SU-DHL-6 (cell line): ENCODE data around the gene CUL1.

Source experiments
- H2AFZ ChIP-seq: fragments of 200-600 bp; sonication (generic); 2 replicates; pipeline ENCODE4 v1.6.1; 2014; ENCODE audit warnings: low read depth, mild to moderate bottlenecking, moderate library complexity, mixed read lengths, antibody characterized with exemption, low read length; ENCODE audit not compliant: severe bottlenecking
- H3F3A ChIP-seq: fragments of 200-600 bp; shearing (Covaris generic); 2 replicates; pipeline ENCODE4 v1.6.0; 2016; ENCODE audit warnings: antibody characterized with exemption, mild to moderate bottlenecking; ENCODE audit not compliant: insufficient read depth
- H3K27ac ChIP-seq: fragments of 200-600 bp; sonication (generic); 2 replicates; pipeline ENCODE4 v1.5.1; 2016; ENCODE audit warnings: low read depth, mild to moderate bottlenecking, low read length, moderate library complexity, mixed read lengths
- H3K27me3 ChIP-seq: fragments of 200-600 bp; sonication (generic), shearing (Covaris generic); 2 replicates; pipeline ENCODE4 v1.6.0; 2014; ENCODE audit warnings: mild to moderate bottlenecking, low read length
- H3K36me3 ChIP-seq: fragments of 200-600 bp; sonication (generic); 2 replicates; pipeline ENCODE4 v1.6.1; 2014; ENCODE audit warnings: mild to moderate bottlenecking, low read length, mixed read lengths
- H3K4me2 ChIP-seq: fragments of 300-600, 200-600 bp; shearing (Covaris generic), sonication (generic); 2 replicates; pipeline ENCODE4 v1.6.0; 2014; ENCODE audit warnings: low read length, low read depth, mild to moderate bottlenecking; ENCODE audit not compliant: poor library complexity, severe bottlenecking
- H3K4me3 ChIP-seq: fragments of 200-600 bp; sonication (generic); 2 replicates; pipeline ENCODE4 v1.5.1; 2014; ENCODE audit warnings: antibody characterized with exemption, low read length, mild to moderate bottlenecking, mixed read lengths; ENCODE audit not compliant: insufficient read depth, poor library complexity, severe bottlenecking
- H3K79me2 ChIP-seq: fragments of 200-600 bp; sonication (generic); 2 replicates; pipeline ENCODE4 v1.6.1; 2014; ENCODE audit warnings: mild to moderate bottlenecking, low read length, moderate library complexity; ENCODE audit not compliant: insufficient read depth
- H3K9ac ChIP-seq: fragments of 200-600 bp; sonication (generic); 2 replicates; pipeline ENCODE4 v1.7.0; 2014; ENCODE audit warnings: mild to moderate bottlenecking, low read length
- H3K9me2 ChIP-seq: fragments of 200-600 bp; sonication (generic); replicated peaks from 2 replicates; pipeline ENCODE4 v1.6.1; 2014; ENCODE audit warnings: low read length; ENCODE audit not compliant: insufficient read depth
- H3K9me3 ChIP-seq: fragments of 200-600 bp; sonication (generic); 2 replicates; pipeline ENCODE4 v1.6.1; 2014; ENCODE audit warnings: low read length, mixed read lengths; ENCODE audit not compliant: insufficient read depth
- H4K20me1 ChIP-seq: fragments of 200-600 bp; sonication (generic); 2 replicates; pipeline ENCODE4 v1.6.1; 2014; ENCODE audit warnings: low read depth, mild to moderate bottlenecking, antibody characterized with exemption, low read length, moderate library complexity, mixed read lengths
- EZH2phosphoT487 ChIP-seq: fragments of 200-600 bp; sonication (generic), shearing (Covaris generic); conservative IDR thresholded peaks from 2 replicates; pipeline ENCODE4 v1.6.1; 2018; ENCODE audit warnings: mild to moderate bottlenecking, antibody characterized with exemption, low read length, moderate library complexity, mixed read lengths
- TF ChIP-seq, protein P1 (sequence below): fragments of 200-600 bp; sonication (generic); IDR thresholded peaks from one replicate; pipeline ENCODE4 v1.5.1; 2017; ENCODE audit warnings: antibody characterized with exemption, mild to moderate bottlenecking, low read length, moderate library complexity; ENCODE audit not compliant: insufficient read depth, poor library complexity, severe bottlenecking

The CUL1 gene

DNA sequence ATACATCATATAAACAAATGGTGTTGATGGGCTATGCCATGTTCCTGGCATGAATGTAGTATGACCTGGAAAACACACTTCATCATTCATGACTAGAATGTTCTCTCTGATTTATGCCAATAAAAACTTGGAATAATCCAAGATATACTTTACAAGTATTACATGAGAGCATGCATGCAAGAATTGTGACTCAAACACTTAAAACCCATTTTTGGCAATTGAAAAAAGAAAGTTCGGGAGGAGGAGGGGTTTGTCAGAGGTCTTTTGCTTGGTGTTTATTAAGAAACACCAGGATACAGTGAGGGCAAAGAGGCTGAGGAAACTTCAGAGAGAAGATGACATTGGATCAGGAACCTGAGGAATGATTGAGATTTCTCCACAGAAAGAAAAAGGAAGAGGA lies 10.2 kb upstream of the CUL1 start:
- H3F3A ChIP-seq, result no peaks in the 10 kb centered on the region
- H3K36me3 ChIP-seq, result no peaks in the 10 kb centered on the region
- H3K79me2 ChIP-seq, result no peaks in the 10 kb centered on the region
- no peak overlapping the region for H3K27ac ChIP-seq
- H3K4me3 ChIP-seq, result no peak overlapping the region
- H3K4me2 ChIP-seq, result no peak overlapping the region
- TF ChIP-seq, protein P1, sequence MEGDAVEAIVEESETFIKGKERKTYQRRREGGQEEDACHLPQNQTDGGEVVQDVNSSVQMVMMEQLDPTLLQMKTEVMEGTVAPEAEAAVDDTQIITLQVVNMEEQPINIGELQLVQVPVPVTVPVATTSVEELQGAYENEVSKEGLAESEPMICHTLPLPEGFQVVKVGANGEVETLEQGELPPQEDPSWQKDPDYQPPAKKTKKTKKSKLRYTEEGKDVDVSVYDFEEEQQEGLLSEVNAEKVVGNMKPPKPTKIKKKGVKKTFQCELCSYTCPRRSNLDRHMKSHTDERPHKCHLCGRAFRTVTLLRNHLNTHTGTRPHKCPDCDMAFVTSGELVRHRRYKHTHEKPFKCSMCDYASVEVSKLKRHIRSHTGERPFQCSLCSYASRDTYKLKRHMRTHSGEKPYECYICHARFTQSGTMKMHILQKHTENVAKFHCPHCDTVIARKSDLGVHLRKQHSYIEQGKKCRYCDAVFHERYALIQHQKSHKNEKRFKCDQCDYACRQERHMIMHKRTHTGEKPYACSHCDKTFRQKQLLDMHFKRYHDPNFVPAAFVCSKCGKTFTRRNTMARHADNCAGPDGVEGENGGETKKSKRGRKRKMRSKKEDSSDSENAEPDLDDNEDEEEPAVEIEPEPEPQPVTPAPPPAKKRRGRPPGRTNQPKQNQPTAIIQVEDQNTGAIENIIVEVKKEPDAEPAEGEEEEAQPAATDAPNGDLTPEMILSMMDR, result no peak
- TF ChIP-seq EZH2phosphoT487, result no peak
- H3K9me2 ChIP-seq, result no peaks in the 10 kb centered on the region
- H2AFZ ChIP-seq, result no peak overlapping the region
- H4K20me1 ChIP-seq, result no peaks in the 10 kb centered on the region
- no peak overlapping the region for H3K9ac ChIP-seq
- no peaks in the 10 kb centered on the region for H3K9me3 ChIP-seq
- no peaks in the 10 kb centered on the region for H3K27me3 ChIP-seq

DNA sequence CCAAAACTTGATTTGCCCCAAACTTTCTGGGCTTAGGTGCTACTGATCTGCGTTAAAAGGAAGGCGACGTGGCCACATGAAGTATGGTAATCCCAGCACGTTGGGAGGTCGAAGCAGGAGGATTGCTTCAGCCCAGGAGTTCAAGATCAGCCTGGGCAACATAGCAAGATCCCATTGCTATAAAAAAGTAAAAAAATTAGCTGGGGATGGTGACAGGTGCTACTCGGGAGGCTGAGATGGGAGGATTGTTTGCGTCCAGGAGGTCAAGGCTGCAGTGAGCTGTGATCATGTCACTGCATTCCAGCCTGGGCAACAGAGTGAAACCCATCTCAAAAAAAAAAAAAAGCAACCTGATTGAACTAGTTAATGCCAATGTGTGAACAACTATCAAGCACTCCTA lies 5.1 kb upstream of the CUL1 start:
- no peaks in the 10 kb centered on the region for H3K9me3 ChIP-seq
- TF ChIP-seq, protein P1, result no peak
- TF ChIP-seq EZH2phosphoT487, result no peak
- 0 out of 2 replicates have a peak, but pooled peaks cover 9% of the 10 kb centered on the region for H3F3A ChIP-seq
- no peak overlapping the region for H3K4me3 ChIP-seq
- H3K27me3 ChIP-seq, result no peaks in the 10 kb centered on the region
- H4K20me1 ChIP-seq, result no peaks in the 10 kb centered on the region
- no peak overlapping the region for H3K4me2 ChIP-seq
- H3K36me3 ChIP-seq, result no peaks in the 10 kb centered on the region
- H3K9me2 ChIP-seq, result no peaks in the 10 kb centered on the region
- no peak overlapping the region for H3K27ac ChIP-seq
- no peak overlapping the region for H3K9ac ChIP-seq
- no peak overlapping the region for H2AFZ ChIP-seq
- H3K79me2 ChIP-seq, result no peaks in the 10 kb centered on the region

DNA sequence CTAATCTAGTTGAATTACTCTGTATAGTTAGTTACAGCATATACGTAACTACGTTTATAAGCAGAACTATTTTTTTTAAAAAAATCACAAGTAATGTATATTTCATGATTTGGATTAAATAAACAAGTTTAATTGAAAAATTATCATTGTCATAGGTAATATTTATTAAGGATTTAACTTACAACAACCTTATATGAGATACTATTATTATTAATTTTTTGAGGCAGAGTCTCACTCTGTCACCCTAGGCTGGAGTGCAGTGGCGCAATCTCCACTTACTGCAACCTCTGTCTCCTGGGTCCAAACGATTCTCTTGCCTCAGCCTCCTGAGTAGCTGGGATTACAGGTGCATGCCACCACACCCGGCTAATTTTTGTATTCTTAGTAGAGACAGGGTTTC lies 4.1 kb upstream of the CUL1 start:
- H3K9ac ChIP-seq, result no peak overlapping the region
- no peaks in the 10 kb centered on the region for H3K9me2 ChIP-seq
- H4K20me1 ChIP-seq, result no peaks in the 10 kb centered on the region
- H2AFZ ChIP-seq, result no peak overlapping the region
- no peak overlapping the region for H3K4me3 ChIP-seq
- no peaks in the 10 kb centered on the region for H3K9me3 ChIP-seq
- H3K36me3 ChIP-seq, result no peaks in the 10 kb centered on the region
- H3K4me2 ChIP-seq, result no peak overlapping the region
- H3K27ac ChIP-seq, result no peak overlapping the region
- TF ChIP-seq, protein P1, result no peak
- no peak for TF ChIP-seq EZH2phosphoT487
- no peaks in the 10 kb centered on the region for H3K27me3 ChIP-seq
- H3F3A ChIP-seq, result 0 out of 2 replicates have a peak, but pooled peaks cover 9% of the 10 kb centered on the region
- H3K79me2 ChIP-seq, result peaks cover 6% of the 10 kb centered on the region
